A172 (cell line): ENCODE results near the gene CCDC183. TPM values are rescaled to one million over a fixed set of nuclear protein-coding genes. Genes with fewer than 3 reads are reported as not detected.
"Not testable (repeated sequence)": the region's sequence is repeated elsewhere in the genome, so short reads cannot be mapped to it uniquely, and the experiment has no call there.

ENCODE experiments used
- DNase-seq: peaks from one replicate; pipeline ENCODE4 v3.0.0-alpha.2; 2015; ENCODE audit warnings: low spot score
- total RNA-seq: library from RNA; depleted of rRNA; stranded (reverse); fragments of >200 nt; shearing (Covaris generic); gene quantifications from 2 replicates; pipeline ENCODE4 v1.2.3, GENCODE V29; 2014

CCDC183 gene
- total RNA-seq, 1 experiment from 2014 or later: 0.45 TPM

- no peak for DNase-seq
These were observed 28.5 kb downstream of the CCDC183 start for GRCh38 chr9:136824496-136825225.

DNA sequence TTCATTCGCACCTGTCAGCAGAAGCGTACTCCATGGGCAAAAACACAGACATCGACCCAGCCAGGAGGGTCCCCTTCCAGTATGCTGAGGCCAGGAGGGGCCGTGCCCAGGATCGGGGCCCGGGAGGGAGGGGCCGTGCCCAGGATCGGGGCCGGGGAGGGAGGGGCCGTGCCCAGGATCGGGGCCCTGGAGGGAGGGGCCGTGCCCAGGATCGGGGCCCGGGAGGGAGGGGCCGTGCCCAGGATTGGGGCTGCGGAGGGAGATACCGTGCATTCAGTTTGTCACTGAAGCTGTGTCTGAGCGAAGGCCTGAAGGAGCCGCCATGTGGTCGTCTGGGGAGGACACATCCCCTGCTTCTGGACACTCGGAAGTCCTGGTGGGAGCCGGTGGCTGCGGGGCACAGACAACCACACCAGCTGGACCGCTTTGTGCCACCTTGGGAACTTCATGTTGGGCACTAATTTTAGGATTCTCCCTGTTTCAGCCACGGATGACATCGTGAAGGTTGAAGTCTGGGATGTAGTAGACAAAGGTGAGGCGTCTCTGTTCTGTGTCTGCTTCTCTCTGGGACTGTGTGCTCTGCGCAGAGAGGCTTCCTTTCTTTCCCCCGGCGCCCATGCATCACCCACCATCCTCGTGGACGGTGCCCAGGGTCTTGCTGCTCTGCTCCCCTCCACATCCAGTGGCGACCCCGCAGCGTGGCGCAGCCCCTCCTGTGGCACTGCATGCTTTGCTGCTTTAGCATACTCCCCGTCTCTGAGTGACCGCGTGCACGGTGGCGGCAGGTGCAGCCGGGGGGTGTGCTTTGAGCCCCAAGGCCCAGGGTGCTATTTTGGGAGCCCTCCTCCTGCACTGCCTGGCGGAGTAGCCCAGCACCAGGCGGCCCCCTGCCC is 29.4 kb downstream of the CCDC183 start:
- DNase-seq: no peak

GRCh38 chr9:136826188-136826541 is 30.0 kb downstream of the CCDC183 start:
- no peak for DNase-seq

- no peak for DNase-seq
These were observed 30.8 kb downstream of the CCDC183 start for GRCh38 chr9:136826703-136827582.

DNA sequence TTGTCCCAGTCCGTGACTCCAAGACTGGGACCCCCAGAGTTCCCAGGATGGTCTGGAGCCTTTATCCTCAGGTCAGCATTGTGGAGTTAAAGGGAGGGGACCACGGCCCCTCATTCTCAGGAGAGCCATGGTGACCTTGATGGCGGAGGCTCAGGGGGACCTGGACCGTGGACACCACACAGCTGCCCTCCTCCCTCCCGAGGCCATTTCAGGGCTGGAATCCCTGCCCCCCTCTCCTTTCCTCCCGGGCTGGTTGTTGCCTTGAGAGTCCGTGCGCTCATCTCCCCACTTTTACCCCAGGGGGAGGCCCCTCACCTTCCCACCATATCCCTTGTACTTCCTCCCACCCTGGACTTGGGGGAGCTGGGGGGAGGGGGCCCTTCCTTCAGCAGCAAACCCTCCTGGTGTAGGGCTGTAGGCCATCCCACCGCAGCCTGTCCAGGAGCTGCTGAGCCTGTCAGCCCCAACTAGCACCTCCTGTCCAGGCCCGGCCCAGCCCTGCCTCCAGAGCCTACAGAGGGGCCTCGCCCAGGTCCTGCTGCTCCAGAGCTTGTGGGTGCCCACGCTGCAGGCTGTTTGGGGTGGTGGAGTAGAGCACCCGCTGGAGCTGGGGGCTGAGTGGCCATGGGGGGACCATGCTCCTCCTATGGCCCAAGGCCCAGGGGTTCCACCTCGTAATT is 31.8 kb downstream of the CCDC183 start:
- DNase-seq: no peak

GRCh38 chr9:136828474-136829140 is 32.5 kb downstream of the CCDC183 start:
- DNase-seq: no peak

- no peak for DNase-seq
These were observed 33.3 kb downstream of the CCDC183 start for GRCh38 chr9:136829412-136829811.

DNA sequence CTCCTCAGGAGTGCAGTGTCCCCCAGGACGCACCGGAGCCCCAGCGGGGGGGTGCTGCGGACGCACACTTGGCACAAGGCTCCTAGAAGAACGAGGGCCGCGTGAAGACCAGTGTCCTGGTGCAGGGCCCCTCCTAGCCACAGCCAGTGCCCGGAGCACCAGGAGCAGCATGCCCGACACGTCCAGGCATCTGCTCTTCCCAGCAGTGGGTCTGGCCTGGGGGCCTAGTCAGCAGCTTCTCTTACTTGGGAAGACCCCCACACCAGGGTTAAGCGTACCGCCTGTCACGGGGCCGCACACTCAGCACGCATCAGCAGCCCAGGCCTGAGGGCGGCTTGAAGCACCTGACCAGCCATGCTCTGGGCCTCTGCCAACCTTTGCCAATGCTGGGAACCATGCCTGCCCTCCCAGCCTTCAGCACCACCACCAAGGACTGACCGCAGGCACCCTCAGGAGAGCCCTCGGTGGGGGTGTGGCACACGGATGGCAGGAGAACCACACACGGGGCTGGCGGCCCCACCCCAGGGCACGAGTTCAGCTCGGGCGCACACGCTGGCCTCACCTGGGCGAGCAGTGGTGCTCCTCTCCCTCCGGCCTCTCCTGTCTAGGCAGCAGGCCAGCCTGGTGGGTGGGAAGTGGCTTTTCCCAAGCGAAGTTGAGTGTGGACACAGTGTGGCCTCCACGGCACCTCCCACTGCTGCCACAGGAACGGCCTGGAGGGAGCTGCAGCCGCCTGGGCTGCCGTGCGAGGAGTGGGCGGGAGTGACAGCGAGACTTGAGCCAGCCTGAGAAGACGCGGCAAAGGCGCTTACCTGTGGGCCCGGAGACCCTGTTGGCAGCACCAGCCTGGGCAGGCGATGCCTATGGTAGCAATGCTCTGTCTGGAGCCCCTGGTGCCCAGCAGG is 34.1 kb downstream of the CCDC183 start:
- no peak for DNase-seq

GRCh38 chr9:136831002-136831719 is 35.0 kb downstream of the CCDC183 start:
- DNase-seq: no peak

DNA sequence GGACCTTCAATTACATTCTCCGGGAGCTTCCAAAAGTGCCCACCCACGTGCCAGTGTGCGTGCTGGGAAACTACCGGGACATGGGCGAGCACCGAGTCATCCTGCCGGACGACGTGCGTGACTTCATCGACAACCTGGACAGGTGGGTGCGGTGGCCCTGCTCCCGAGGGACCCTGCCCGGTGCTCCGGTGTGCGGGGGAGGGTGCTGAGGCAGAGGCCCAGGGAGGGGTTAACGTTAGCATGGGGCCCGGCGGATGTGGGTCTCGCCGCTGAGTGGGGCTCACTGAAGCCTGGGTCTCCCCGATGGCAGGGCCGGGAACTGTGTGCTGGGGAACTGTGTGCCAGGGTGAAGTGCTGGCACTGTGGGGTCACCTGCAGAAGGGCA is 35.6 kb downstream of the CCDC183 start:
- DNase-seq: no peak

GRCh38 chr9:136832581-136832980 is 36.4 kb downstream of the CCDC183 start:
- DNase-seq: no peak

- DNase-seq: not testable (repeated sequence)
These were observed 37.4 kb downstream of the CCDC183 start for GRCh38 chr9:136833381-136834048.

DNA sequence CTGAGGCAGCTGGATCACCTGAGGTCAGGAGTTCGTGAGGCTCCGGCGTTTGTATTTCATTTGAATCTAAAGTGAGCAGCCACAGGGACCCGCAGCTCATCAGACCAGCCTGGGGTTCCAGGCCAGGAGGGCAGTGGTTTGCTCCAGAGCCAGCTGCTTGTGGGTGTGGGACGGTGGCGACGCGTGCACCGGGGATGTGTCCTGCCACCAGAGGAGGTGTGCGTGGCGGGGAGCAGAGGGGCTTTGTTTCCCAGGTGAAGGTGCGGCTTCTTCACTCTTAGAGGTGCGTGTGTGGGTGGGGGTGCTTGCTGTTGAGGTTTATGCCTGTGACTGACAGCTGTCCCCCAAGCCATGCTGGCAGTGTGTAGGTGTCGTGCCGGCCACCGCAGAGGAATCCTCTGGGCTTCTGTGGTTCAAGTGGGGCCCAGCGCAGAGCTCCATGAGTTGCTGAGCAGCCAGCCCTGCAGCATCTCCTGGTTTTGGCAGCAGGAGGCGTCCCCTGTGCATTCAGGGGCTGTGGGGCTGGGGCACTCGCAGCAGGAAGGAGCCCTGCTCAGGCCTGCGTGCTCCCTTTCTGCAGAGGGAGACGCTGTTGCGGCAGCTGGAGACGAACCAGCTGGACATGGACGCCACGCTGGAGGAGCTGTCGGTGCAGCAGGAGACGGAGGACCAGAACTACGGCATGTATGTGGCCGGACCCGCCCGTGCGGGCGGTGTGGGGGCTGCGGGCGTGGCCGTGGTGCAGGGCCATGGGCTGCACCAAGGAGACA is 39.2 kb downstream of the CCDC183 start:
- no peak for DNase-seq

DNA sequence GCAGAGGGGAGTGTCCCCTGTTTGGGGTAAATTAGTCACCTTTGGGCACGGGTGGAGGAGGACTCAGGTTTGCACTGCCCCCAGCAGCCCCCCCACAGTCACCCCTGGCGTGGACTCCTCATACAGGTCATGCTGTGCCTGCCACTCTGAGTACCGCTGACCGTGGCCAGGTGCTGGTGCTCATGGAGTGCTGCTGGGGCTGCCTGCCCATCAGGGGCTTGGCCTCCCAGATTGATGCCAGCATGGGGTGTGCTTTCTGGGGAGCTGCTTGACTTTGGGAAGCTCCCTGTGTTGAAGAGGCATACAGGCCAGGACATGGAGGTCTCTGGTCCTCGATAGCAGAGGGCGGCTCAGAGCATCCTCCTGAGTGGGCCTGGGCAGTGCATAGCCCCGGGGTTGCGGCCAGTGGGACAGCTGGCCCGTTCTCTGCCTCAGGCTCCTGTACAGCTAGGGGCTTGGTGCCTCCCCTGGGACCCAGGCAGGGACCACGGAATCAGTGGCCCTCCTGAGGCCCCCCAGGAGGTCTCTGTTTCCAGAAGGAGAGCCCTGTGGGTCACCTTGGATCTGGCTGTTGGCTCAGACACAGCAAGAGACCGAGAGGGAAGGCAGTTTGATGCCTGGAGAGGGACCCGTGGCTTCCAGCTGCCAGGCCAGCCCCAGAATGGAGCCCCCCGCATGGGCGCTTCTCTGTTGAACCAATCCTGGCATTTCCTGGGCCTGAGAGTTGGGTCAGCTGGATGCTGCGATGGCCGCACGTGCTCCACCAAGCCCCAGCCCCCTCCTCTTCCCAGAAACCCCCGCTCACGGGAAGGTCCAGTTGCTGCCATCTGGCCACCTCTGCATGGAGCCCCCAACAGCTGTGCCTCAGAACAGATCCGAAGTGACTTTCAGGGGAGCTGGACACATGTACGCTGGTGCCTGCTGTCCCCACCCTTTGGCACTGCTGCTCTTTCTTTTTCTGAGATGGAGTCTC is 40.1 kb downstream of the CCDC183 start:
- DNase-seq: no peak

DNA sequence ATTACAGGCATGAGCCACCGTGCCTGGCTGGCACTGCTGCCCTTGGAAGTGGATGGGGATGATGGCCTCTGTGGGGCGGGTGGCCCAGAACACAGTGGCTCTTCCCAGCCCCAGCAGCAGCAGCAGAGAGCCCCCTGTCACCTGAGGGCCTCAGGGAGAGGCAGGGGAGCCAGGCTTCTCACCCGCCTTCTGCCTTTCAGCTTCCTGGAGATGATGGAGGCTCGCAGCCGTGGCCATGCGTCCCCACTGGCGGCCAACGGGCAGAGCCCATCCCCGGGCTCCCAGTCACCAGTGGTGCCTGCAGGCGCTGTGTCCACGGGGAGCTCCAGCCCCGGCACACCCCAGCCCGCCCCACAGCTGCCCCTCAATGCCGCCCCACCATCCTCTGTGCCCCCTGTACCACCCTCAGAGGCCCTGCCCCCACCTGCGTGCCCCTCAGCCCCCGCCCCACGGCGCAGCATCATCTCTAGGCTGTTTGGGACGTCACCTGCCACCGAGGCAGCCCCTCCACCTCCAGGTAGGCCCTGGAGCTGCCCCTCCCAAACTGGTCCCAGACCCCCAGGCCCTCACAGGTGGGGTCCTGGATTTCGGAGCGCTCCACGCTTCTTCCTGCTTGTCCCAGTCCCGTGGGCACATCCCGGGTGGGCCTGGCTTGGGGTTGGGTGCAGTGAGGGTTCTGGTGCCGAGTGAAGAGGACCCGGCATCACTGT is 41.2 kb downstream of the CCDC183 start:
- DNase-seq: no peak

- not testable (repeated sequence) for DNase-seq
These were observed 41.7 kb downstream of the CCDC183 start for GRCh38 chr9:136837856-136838277.
